GM06990 (cell line): ENCODE data around the gene HSPA4.

Experiments
- DNase-seq: peaks from one replicate; pipeline ENCODE4 v3.0.0-alpha.2; 2011; ENCODE audit not compliant: insufficient read length; ENCODE audit errors: extremely low read depth
- H3K27me3 ChIP-seq: replicated peaks from 2 replicates; pipeline ENCODE4 v1.6.0; 2011; ENCODE audit warnings: low read length; ENCODE audit not compliant: control insufficient read depth, insufficient read depth
- H3K36me3 ChIP-seq: 2 replicates; pipeline ENCODE4 v1.5.1; 2011; ENCODE audit warnings: low read length; ENCODE audit not compliant: control insufficient read depth, insufficient read depth
- H3K4me3 ChIP-seq: replicated peaks from 2 replicates; pipeline ENCODE4 v1.5.1; 2011; ENCODE audit warnings: low read depth, mild to moderate bottlenecking, control low read depth, low read length
- TF ChIP-seq, protein P1 (sequence below): IDR thresholded peaks from 2 replicates; pipeline ENCODE4 v1.5.1; 2011; ENCODE audit warnings: low read length, control low read depth, mild to moderate bottlenecking, inconsistent platforms; ENCODE audit not compliant: insufficient read depth, poor library complexity, severe bottlenecking

Gene HSPA4

DNA sequence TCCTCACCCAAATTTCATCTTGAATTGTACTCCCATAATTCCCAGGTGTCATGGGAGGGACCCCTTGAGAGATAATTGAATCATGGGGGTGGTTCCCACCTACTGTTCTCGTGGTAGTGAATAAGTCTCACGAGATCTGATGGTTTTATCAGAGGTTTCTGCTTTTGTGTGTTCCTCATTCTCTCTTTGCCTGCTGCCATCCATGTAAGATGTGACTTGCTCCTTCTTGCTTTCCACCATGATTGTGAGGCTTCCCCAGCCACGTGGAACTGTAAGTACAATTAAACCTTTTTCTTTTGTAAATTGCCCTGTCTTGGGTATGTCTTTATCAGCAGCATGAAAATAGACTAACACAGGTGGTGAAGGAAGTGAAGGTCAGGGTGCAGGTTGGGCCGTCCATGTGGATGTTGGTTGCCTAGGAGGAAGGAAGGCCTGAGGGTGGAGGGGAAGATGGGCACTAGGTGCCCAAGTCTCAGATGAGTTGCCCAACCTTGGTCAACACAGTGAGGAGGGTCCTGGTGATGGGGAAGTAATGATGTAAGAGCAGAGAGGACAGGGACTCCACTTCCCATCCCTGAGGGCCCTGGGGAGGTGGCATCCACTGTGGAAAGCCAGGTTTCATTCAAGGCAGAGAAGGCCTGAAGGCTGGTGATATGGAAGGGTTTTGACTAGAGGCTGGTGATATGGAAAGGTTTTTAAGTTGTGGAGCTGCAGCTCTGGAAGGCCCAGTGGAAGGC lies 92.6 kb downstream of the HSPA4 start:
- H3K36me3 ChIP-seq: no peaks in the 10 kb centered on the region
- H3K27me3 ChIP-seq: no peaks in the 10 kb centered on the region; the same call in 1 of the 2 replicates
- no peak overlapping the region for H3K4me3 ChIP-seq
- DNase-seq: no peak
- TF ChIP-seq, protein P1, sequence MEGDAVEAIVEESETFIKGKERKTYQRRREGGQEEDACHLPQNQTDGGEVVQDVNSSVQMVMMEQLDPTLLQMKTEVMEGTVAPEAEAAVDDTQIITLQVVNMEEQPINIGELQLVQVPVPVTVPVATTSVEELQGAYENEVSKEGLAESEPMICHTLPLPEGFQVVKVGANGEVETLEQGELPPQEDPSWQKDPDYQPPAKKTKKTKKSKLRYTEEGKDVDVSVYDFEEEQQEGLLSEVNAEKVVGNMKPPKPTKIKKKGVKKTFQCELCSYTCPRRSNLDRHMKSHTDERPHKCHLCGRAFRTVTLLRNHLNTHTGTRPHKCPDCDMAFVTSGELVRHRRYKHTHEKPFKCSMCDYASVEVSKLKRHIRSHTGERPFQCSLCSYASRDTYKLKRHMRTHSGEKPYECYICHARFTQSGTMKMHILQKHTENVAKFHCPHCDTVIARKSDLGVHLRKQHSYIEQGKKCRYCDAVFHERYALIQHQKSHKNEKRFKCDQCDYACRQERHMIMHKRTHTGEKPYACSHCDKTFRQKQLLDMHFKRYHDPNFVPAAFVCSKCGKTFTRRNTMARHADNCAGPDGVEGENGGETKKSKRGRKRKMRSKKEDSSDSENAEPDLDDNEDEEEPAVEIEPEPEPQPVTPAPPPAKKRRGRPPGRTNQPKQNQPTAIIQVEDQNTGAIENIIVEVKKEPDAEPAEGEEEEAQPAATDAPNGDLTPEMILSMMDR: no peak

DNA sequence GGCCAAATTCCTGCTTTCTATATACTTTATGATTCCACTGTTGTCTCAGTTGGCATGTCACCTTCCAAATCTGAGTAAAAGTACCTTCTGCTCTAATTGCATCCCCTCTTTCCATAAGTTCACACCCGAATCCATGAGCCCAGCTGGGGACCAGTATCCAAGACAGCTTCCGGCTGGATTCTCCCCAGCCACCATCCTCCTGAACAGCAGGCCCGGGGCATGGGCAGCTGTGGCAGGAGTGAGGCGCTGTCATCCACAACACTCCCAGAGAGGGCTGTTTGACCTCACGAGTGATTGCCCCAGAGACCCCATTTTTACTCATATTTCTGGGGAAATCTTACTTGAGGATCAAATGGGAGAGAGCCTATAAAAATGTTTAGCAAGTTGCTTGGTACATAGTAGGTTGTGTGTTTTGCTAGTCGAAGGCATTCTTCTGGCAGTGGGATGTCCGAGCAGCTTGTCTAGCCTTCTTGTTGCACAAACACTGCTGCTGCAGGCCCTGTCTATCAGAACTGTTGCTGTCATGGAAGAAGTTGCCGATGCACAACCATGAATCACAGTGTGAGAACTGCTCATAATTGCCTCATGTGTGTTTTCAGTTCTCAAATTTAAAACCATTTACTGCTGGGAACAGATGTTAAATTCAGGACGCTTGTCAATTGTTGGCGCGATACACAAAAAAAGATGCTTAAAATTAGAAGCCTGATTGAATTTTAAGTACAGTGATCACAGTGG lies 93.8 kb downstream of the HSPA4 start:
- DNase-seq: no peak
- TF ChIP-seq, protein P1: no peak
- H3K4me3 ChIP-seq: no peak overlapping the region
- H3K27me3 ChIP-seq: no peaks in the 10 kb centered on the region; the same call in 1 of the 2 replicates
- no peaks in the 10 kb centered on the region for H3K36me3 ChIP-seq

DNA sequence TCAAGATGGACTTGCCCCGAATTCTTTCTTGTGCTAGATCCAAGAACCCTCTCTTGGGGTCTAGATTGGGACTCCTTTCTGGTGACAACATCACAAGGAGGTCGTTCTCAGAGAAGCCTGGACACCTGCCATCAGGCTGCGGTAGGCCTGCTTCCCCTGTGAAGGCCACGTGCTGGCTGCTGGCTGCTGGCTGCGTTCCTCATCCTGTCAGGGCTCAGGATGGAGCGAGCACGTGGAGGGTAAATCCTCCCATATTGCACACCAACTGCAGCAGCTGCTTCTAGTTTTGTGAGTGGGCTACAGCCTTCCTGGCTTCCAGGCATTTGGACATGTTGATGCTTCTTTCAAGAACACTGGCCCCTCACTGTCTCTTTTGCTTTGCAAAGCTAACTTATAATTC lies 95.6 kb downstream of the HSPA4 start:
- no peak for DNase-seq
- no peaks in the 10 kb centered on the region for H3K27me3 ChIP-seq
- no peaks in the 10 kb centered on the region for H3K36me3 ChIP-seq
- TF ChIP-seq, protein P1: no peak
- no peak overlapping the region for H3K4me3 ChIP-seq

DNA sequence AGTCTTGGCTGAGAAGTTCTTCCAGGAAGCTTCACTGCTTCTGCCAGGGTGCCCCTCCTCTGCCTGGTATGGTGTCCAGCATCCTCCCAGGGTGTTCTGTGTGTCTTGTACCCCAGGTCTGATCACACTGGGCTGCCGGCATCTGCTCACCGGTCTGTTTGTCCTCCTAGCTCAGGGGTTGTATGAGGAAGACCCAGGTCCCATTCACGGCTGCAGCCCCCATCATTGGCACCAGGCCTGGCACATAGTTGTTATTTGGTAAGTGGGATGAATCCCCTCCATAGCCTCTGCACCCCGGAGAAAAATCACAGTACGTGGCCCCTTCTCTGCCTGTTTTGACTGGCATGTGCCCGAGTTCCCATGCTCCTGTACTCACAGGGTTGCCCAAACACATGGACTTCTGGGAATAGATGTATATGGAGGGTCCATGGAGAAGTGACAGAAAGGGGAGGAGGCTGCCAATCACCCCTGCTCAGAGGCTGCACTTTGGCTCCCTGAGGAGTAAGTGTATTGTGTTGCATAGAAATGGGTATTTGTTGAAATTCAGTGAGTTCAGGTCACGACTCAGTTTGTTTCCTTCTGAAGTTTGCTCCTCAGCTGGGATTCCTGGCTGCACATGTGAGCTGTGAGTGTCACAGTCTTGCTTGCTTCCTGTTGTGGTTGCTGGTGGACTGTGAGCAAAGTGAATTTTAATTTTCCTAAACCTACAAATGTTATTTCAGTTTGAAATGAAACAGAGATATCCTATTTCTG lies 96.2 kb downstream of the HSPA4 start:
- TF ChIP-seq, protein P1: no peak
- DNase-seq: no peak
- no peaks in the 10 kb centered on the region for H3K27me3 ChIP-seq
- no peak overlapping the region for H3K4me3 ChIP-seq
- H3K36me3 ChIP-seq: no peaks in the 10 kb centered on the region

DNA sequence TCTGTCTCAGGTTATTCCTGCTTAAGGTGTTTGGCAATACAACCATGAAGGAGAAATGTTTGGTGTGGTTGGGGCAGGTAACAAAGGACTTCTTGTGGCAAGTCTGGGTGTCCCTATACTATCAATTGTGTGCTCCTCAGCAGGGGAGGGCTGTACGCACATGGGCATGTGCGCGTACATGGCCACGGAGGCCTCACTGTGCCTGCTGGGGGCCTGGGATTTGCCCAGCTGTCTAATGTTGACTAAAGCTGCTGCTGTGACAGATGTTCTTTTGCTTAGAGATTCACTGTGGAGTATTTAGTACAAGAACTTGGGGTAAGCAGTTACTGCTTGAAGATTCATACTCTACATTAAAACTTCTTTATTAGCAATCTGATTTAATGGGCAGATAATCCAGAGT lies 97.5 kb downstream of the HSPA4 start:
- Histone ChIP-seq H3K36me3 (no peaks in the 10 kb centered on the region), H3K27me3 (no peaks in the 10 kb centered on the region), H3K4me3 (no peak overlapping the region)
- no peak for DNase-seq
- TF ChIP-seq, protein P1: no peak
